Neuronal stem cell (in vitro differentiated cells): ENCODE results near the gene CEACAM16.
"Not testable (repeated sequence)": the region's sequence is repeated elsewhere in the genome, so short reads cannot be mapped to it uniquely, and the experiment has no call there.

Experiments
- DNase-seq: peaks from one replicate; pipeline ENCODE4 v3.0.0-alpha.2; 2013; ENCODE audit warnings: low spot score
- H2AFZ ChIP-seq: one replicate; pipeline ENCODE4 v1.6.1; 2013; ENCODE audit warnings: mild to moderate bottlenecking, low read length, inconsistent platforms
- H2AK5ac ChIP-seq: 2 replicates; pipeline ENCODE4 v1.6.1; 2013; ENCODE audit warnings: low read depth, mild to moderate bottlenecking, inconsistent platforms, low read length, moderate library complexity, mixed read lengths
- H2BK120ac ChIP-seq: 2 replicates; pipeline ENCODE4 v1.6.1; 2013; ENCODE audit warnings: low read depth, mild to moderate bottlenecking, inconsistent platforms, low read length, moderate library complexity, mixed read lengths
- H2BK12ac ChIP-seq: one replicate; pipeline ENCODE4 v1.6.1; 2013; ENCODE audit warnings: low read length, inconsistent platforms
- H2BK15ac ChIP-seq: 2 replicates; pipeline ENCODE4 v1.6.1; 2013; ENCODE audit warnings: mild to moderate bottlenecking, low read length, inconsistent platforms, mixed read lengths
- H2BK5ac ChIP-seq: one replicate; pipeline ENCODE4 v1.6.1; 2013; ENCODE audit warnings: inconsistent platforms, mild to moderate bottlenecking, low read length, moderate library complexity
- H3K14ac ChIP-seq: one replicate; pipeline ENCODE4 v1.6.1; 2013; ENCODE audit warnings: low read length, inconsistent platforms
- H3K18ac ChIP-seq: 2 replicates; pipeline ENCODE4 v1.6.1; 2013; ENCODE audit warnings: low read length, inconsistent platforms
- H3K23ac ChIP-seq: 2 replicates; pipeline ENCODE4 v1.6.1; 2013; ENCODE audit warnings: low read depth, mild to moderate bottlenecking, mixed read lengths, low read length, inconsistent platforms; ENCODE audit not compliant: poor library complexity
- H3K27ac ChIP-seq: replicated peaks from 3 replicates; pipeline ENCODE4 v1.5.1; 2013; ENCODE audit warnings: low read length, inconsistent platforms
- H3K27me3 ChIP-seq, 3 experiments: 2 replicates each; pipeline ENCODE4 v1.6.1; 2013; ENCODE audit warnings: low read length in 3 of 3, mild to moderate bottlenecking in 2 of 3, inconsistent platforms in 1 of 3, low read depth in 1 of 3, mixed read lengths in 1 of 3, moderate library complexity in 1 of 3; ENCODE audit not compliant: control insufficient read depth in 3 of 3, insufficient read depth in 3 of 3
- H3K36me3 ChIP-seq, 2 donors: replicated peaks in 1 of 2; 2 replicates each; pipeline ENCODE4 v1.6.1; 2013; ENCODE audit warnings: low read length in 2 of 2; ENCODE audit not compliant: control insufficient read depth in 2 of 2, insufficient read depth in 2 of 2
- H3K4ac ChIP-seq: 2 replicates; pipeline ENCODE4 v1.6.1; 2013; ENCODE audit warnings: inconsistent platforms, mild to moderate bottlenecking, low read length, moderate library complexity
- H3K4me1 ChIP-seq, 2 donors: 1 replicate in 1 of 2; 2 replicates in 1 of 2; pipeline ENCODE4 v1.6.1; 2013; ENCODE audit warnings: low read length in 2 of 2, low read depth in 1 of 2; ENCODE audit not compliant: control insufficient read depth in 2 of 2, insufficient read depth in 1 of 2
- H3K4me2 ChIP-seq: one replicate; pipeline ENCODE4 v1.6.1; 2013; ENCODE audit warnings: mild to moderate bottlenecking, low read length, inconsistent platforms; ENCODE audit not compliant: insufficient read depth, poor library complexity, severe bottlenecking
- H3K4me3 ChIP-seq, 2 donors: 2 replicates each; pipeline ENCODE4 v1.5.1; 2013; ENCODE audit warnings: low read length in 2 of 2, mild to moderate bottlenecking in 2 of 2, inconsistent platforms in 1 of 2, moderate library complexity in 1 of 2
- H3K79me1 ChIP-seq: one replicate; pipeline ENCODE4 v1.6.1; 2013; ENCODE audit warnings: low read depth, mild to moderate bottlenecking, inconsistent platforms, low read length, moderate library complexity
- H3K9ac ChIP-seq: one replicate; pipeline ENCODE4 v1.6.1; 2013; ENCODE audit warnings: mild to moderate bottlenecking, low read depth, low read length, inconsistent platforms; ENCODE audit not compliant: poor library complexity
- H3K9me3 ChIP-seq, 2 donors: replicated peaks in 1 of 2; 2 replicates each; pipeline versions ENCODE3 to v1.6.1; 2013; ENCODE audit warnings: low read length in 2 of 2, mild to moderate bottlenecking in 2 of 2, inconsistent platforms in 1 of 2, low read depth in 1 of 2, mixed read lengths in 1 of 2, moderate library complexity in 1 of 2; ENCODE audit not compliant: control insufficient read depth in 2 of 2, insufficient read depth in 1 of 2
- H4K8ac ChIP-seq: one replicate; pipeline ENCODE4 v1.6.1; 2013; ENCODE audit warnings: low read depth, mild to moderate bottlenecking, inconsistent platforms, low read length, moderate library complexity
- H4K91ac ChIP-seq: one replicate; pipeline ENCODE4 v1.6.1; 2013; ENCODE audit warnings: low read length, low read depth, mild to moderate bottlenecking, inconsistent platforms; ENCODE audit not compliant: poor library complexity
- WGBS, 2 donors: extraction: QIAGEN DNeasy Blood & Tissue Kit; methylation state at CpG; one replicate each; pipeline ENCODE4 v1.1.7; 2013; ENCODE audit warnings: missing lambda C conversion rate in 2 of 2, mixed read lengths in 1 of 2; ENCODE audit not compliant: insufficient read length in 2 of 2, insufficient replicate concordance in 1 of 2; ENCODE audit errors: extremely low coverage in 2 of 2; 5-methylcytosine and 5-hydroxymethylcytosine counted together

CEACAM16 gene

DNA sequence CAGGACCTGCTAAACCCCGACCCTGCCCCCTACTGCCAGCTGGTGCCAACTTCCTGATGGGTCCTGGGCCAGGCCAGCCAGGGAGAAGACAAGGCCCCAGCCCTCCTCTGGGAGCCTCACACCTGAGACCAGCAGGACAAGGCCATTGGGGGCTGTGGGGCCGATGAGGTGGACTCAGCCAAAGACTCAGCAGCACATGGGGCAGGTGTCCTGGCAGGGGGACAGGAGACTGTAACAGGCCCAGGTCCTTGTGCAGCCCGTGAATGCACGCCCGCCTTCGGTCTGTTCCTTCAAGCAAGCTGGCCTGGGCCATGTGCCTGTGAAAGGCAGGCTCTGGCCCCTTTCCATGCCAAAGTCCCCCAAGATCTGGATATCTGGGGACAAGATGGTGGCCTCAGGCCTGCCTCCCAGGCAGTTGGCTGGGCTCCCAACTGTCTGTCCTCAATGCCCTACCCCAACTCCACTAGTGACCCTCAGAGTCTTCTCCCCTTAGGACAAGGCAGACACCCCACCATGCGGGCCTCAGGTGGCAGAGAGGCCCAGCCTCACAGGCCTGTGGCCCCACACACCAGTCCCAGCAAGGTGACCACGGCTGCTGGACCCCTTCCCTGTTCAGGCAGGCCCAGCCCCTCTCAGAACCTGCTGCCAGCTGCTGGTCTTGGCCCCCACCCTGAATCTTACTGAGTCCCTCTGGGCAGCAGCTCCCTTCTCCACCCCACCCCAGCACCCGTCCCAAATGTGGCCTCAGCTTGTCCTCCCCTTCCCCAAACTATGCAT lies 15.3 kb upstream of the CEACAM16 start:
- no peak overlapping the region for H4K91ac ChIP-seq
- peak overlapping the region; percentile 40 for H2AK5ac ChIP-seq
- no peak overlapping the region for H2BK5ac ChIP-seq
- no peak overlapping the region for H3K4me3 ChIP-seq
- H3K27ac ChIP-seq: no peak overlapping the region
- H3K4ac ChIP-seq: no peak overlapping the region
- no peak overlapping the region for H2BK120ac ChIP-seq
- no peak overlapping the region for H2AFZ ChIP-seq
- H3K27me3 ChIP-seq: no peaks in the 10 kb centered on the region
- H3K18ac ChIP-seq: peak overlapping the region; percentile 67
- no peak overlapping the region for H3K23ac ChIP-seq
- H2BK15ac ChIP-seq: no peak overlapping the region
- H3K9me3 ChIP-seq: no peaks in the 10 kb centered on the region
- H3K36me3 ChIP-seq: no peaks in the 10 kb centered on the region
- no peak overlapping the region for H3K4me2 ChIP-seq
- H3K4me1 ChIP-seq: no peaks in the 10 kb centered on the region
- no CpG with 5 or more reads among the region's 9 CpGs for WGBS, 2 donors
- H2BK12ac ChIP-seq: no peak overlapping the region
- no peak for DNase-seq
- H4K8ac ChIP-seq: no peak overlapping the region
- H3K9ac ChIP-seq: peak overlapping the region; percentile 10
- H3K79me1 ChIP-seq: no peaks in the 10 kb centered on the region
- H3K14ac ChIP-seq: peak overlapping the region; percentile 47

GRCh38 chr19:44684396-44684795 lies 14.6 kb upstream of the CEACAM16 start:
- not testable (repeated sequence) for H2BK120ac ChIP-seq, H2AFZ ChIP-seq, H3K4me2 ChIP-seq, H3K79me1 ChIP-seq, H2BK5ac ChIP-seq, H2AK5ac ChIP-seq, H3K4me1 ChIP-seq, H3K27me3 ChIP-seq, H3K18ac ChIP-seq, H3K4me3 ChIP-seq, H3K36me3 ChIP-seq, H4K91ac ChIP-seq, H4K8ac ChIP-seq, H3K14ac ChIP-seq, H2BK12ac ChIP-seq, H3K27ac ChIP-seq, DNase-seq, H3K23ac ChIP-seq, H3K4ac ChIP-seq, H3K9me3 ChIP-seq, H2BK15ac ChIP-seq, H3K9ac ChIP-seq
- WGBS, 2 donors: 100% methylated on average over 1 of the region's 3 CpGs; no CpG with 5 or more reads in 1 of the 2 donors

- H2AFZ ChIP-seq: peak overlapping the region; percentile 83
- H3K23ac ChIP-seq: no peak overlapping the region
- no peak overlapping the region for H3K18ac ChIP-seq
- H3K4ac ChIP-seq: no peak overlapping the region
- no peak overlapping the region for H2BK120ac ChIP-seq
- whole genome bisulfite sequencing, 2 donors: no CpG with 5 or more reads among the region's 25 CpGs
- H3K4me1 ChIP-seq: no peaks in the 10 kb centered on the region
- no peaks in the 10 kb centered on the region for H3K36me3 ChIP-seq
- H3K79me1 ChIP-seq: no peaks in the 10 kb centered on the region
- no peak overlapping the region for H4K91ac ChIP-seq
- H4K8ac ChIP-seq: no peak overlapping the region
- no peak overlapping the region for H3K9ac ChIP-seq
- H3K27me3 ChIP-seq: no peaks in the 10 kb centered on the region
- H2BK15ac ChIP-seq: no peak overlapping the region
- no peak overlapping the region for H3K14ac ChIP-seq
- DNase-seq: peak; percentile 17
- no peak overlapping the region for H3K4me2 ChIP-seq
- no peak overlapping the region for H2AK5ac ChIP-seq
- H3K9me3 ChIP-seq: no peaks in the 10 kb centered on the region
- H2BK12ac ChIP-seq: no peak overlapping the region
- H3K4me3 ChIP-seq: no peak overlapping the region
- H2BK5ac ChIP-seq: no peak overlapping the region
- no peak overlapping the region for H3K27ac ChIP-seq
These were observed 13.8 kb upstream of the CEACAM16 start for GRCh38 chr19:44684892-44685863.

DNA sequence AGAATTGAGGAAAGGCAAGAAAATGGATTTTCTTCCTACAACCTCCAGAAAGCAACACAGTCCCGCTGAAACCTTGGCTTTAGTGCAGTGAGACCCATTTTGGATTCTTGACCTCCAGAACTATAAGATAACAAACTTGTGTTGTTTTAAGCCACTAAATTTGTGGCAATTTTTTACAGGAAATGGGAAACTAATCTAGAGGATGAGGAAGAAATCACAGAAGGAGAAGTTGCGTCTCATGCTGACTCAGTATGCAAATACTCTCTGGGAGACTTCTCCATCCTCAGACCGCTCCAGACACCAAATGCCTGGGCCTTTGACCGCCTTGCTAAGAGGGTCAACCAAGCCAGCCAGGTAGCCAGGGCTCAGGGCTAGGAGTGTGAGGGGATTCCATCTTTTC lies 13.1 kb upstream of the CEACAM16 start:
- H2BK5ac ChIP-seq: no peak overlapping the region
- H4K8ac ChIP-seq: no peak overlapping the region
- H3K4me3 ChIP-seq: no peak overlapping the region
- no peak overlapping the region for H2AFZ ChIP-seq
- H4K91ac ChIP-seq: no peak overlapping the region
- no peak overlapping the region for H2BK15ac ChIP-seq
- no peaks in the 10 kb centered on the region for H3K79me1 ChIP-seq
- no peak overlapping the region for H3K27ac ChIP-seq
- H2BK120ac ChIP-seq: no peak overlapping the region
- no peak overlapping the region for H3K14ac ChIP-seq
- H3K23ac ChIP-seq: no peak overlapping the region
- no peak overlapping the region for H2BK12ac ChIP-seq
- H3K9ac ChIP-seq: no peak overlapping the region
- DNase-seq: no peak
- H2AK5ac ChIP-seq: no peak overlapping the region
- no peaks in the 10 kb centered on the region for H3K4me1 ChIP-seq
- H3K27me3 ChIP-seq: no peaks in the 10 kb centered on the region
- no peaks in the 10 kb centered on the region for H3K36me3 ChIP-seq
- no CpG with 5 or more reads among the region's 4 CpGs for WGBS, 2 donors
- no peak overlapping the region for H3K18ac ChIP-seq
- H3K9me3 ChIP-seq: no peaks in the 10 kb centered on the region
- no peak overlapping the region for H3K4ac ChIP-seq
- H3K4me2 ChIP-seq: no peak overlapping the region
